WTC11 (cell line): Measurements from ENCODE around the gene GLYR1. TPM values are rescaled to one million over a fixed set of nuclear protein-coding genes. Genes with fewer than 3 reads are reported as not detected.
A peak's percentile ranks its signal among the peaks of the same experiment; 100 is the strongest.

Experiments used
- ATAC-seq: fragments of 200-7000 bp; cut with Tn5 transposase; 2 replicates; pipeline ENCODE4 v1.10.0; 2021; ENCODE audit warnings: mild to moderate bottlenecking, moderate library complexity
- CTCF ChIA-PET: fragments of 300-600 bp; sonication (Branson Sonifier 250); formaldehyde crosslinking; loops from one replicate; lab custom pipeline; 2021; ENCODE audit warnings: antibody characterized with exemption; lab: Charles Lee
- POLR2A ChIA-PET: fragments of 350-600 bp; sonication (Branson Sonifier 250); formaldehyde crosslinking; loops from one replicate; lab custom pipeline; 2021; ENCODE audit warnings: antibody characterized with exemption; lab: Charles Lee
- DNase-seq: peaks from one replicate; pipeline ENCODE4 v3.0.0; 2021; ENCODE audit warnings: low spot score
- H3K27ac Mint-ChIP-seq: 2 replicates; pipeline ENCODE4 v1.8.0; 2021; ENCODE audit warnings: mixed read lengths
- H3K27me3 Mint-ChIP-seq: 2 replicates; pipeline ENCODE4 v1.8.0; 2021; ENCODE audit warnings: low read depth, mild to moderate bottlenecking, moderate library complexity, mixed read lengths
- H3K36me3 Mint-ChIP-seq: 2 replicates; pipeline ENCODE4 v1.8.0; 2021; ENCODE audit warnings: mixed read lengths
- H3K4me1 Mint-ChIP-seq: 2 replicates; pipeline ENCODE4 v1.8.0; 2022; ENCODE audit warnings: mixed read lengths
- H3K4me3 Mint-ChIP-seq: 2 replicates; pipeline ENCODE4 v1.8.0; 2021; ENCODE audit warnings: mild to moderate bottlenecking, moderate library complexity, mixed read lengths
- H3K9me3 Mint-ChIP-seq: 2 replicates; pipeline ENCODE4 v1.8.0; 2021; ENCODE audit warnings: mixed read lengths
- AFF4 ChIP-seq: sonication (generic); formaldehyde crosslinking; IDR thresholded peaks from 2 replicates; pipeline ENCODE4 v1.8.1; 2023; ENCODE audit warnings: mild to moderate bottlenecking, missing genetic modification reagents, borderline replicate concordance
- ARID4B ChIP-seq: sonication (generic); formaldehyde crosslinking; IDR thresholded peaks from 2 replicates; pipeline ENCODE4 v1.8.0; 2023; ENCODE audit warnings: missing genetic modification reagents, mild to moderate bottlenecking, borderline replicate concordance
- CREB1 ChIP-seq: sonication (generic); formaldehyde crosslinking; IDR thresholded peaks from 2 replicates; pipeline ENCODE4 v1.8.0; 2023; ENCODE audit warnings: mild to moderate bottlenecking, missing genetic modification reagents
- ERG ChIP-seq: fragments of 250-450 bp; sonication (Bioruptor Pico); IDR thresholded peaks from 2 replicates; pipeline ENCODE4 v1.8.0; 2021; ENCODE audit warnings: mild to moderate bottlenecking
- FOXJ3 ChIP-seq: sonication (generic); formaldehyde crosslinking; IDR thresholded peaks from 2 replicates; pipeline ENCODE4 v1.9.0; 2021; ENCODE audit warnings: missing genetic modification reagents, mild to moderate bottlenecking, borderline replicate concordance
- FOXP4 ChIP-seq: sonication (generic); formaldehyde crosslinking; IDR thresholded peaks from 2 replicates; pipeline ENCODE4 v1.8.0; 2022; ENCODE audit warnings: mild to moderate bottlenecking, missing genetic modification reagents
- SOX15 ChIP-seq: fragments of 250-450 bp; sonication (Bioruptor Pico); IDR thresholded peaks from 2 replicates; pipeline ENCODE4 v1.9.0; 2021; ENCODE audit warnings: mild to moderate bottlenecking
- SP1 ChIP-seq: sonication (generic); formaldehyde crosslinking; conservative IDR thresholded peaks from 2 replicates; pipeline ENCODE4 v1.8.1; 2022; ENCODE audit warnings: missing genetic modification reagents
- ZNF232 ChIP-seq: sonication (generic); formaldehyde crosslinking; IDR thresholded peaks from 2 replicates; pipeline ENCODE4 v1.8.0; 2022; ENCODE audit warnings: mild to moderate bottlenecking, missing genetic modification reagents
- total RNA-seq: library from RNA; stranded (reverse); gene quantifications from 3 replicates; pipeline ENCODE4 v1.2.3, GENCODE V29; 2021

Gene GLYR1
- total RNA-seq, 1 experiment from 2014 or later = 103 TPM

- TF ChIP-seq ERG (CRISPR knock-in tag) (no peak), ZNF232 (CRISPR knock-in tag) (no peak), AFF4 (CRISPR knock-in tag) (no peak), ARID4B (no peak), FOXP4 (CRISPR knock-in tag) (no peak), FOXJ3 (CRISPR knock-in tag) (no peak), CREB1 (no peak)
These were observed 45.8 kb downstream of the GLYR1 start (continued) for GRCh38 chr16:4801051-4801961.

- peaks cover 9% of the 10 kb centered on the region for H3K36me3 Mint-ChIP-seq
- no peak overlapping the region for H3K27ac Mint-ChIP-seq
- POLR2A ChIA-PET = interaction anchor here (0.5 to 0.8 kb wide), 2 partner anchors 13 to 494 kb away, joined by 3 to 7 read pairs; partner anchors contain the start of gene SEPTIN12
- TF ChIP-seq SOX15 (CRISPR knock-in tag) (no peak), AFF4 (CRISPR knock-in tag) (no peak), SP1 (CRISPR knock-in tag) (no peak)
- TF ChIP-seq, all 79 proteins: peak for 0
- peaks cover 18% of the 10 kb centered on the region for H3K4me1 Mint-ChIP-seq
- ATAC-seq = no peak
- peak overlapping the region; percentile 74 for H3K4me3 Mint-ChIP-seq
- H3K9me3 Mint-ChIP-seq = no peaks in the 10 kb centered on the region
- CTCF ChIA-PET = no interaction called here
- no peak for DNase-seq
- no peaks in the 10 kb centered on the region for H3K27me3 Mint-ChIP-seq
These were observed 46.6 kb downstream of the GLYR1 start for GRCh38 chr16:4800290-4801041.
